ENCODE data around the gene ISM1.

DNA sequence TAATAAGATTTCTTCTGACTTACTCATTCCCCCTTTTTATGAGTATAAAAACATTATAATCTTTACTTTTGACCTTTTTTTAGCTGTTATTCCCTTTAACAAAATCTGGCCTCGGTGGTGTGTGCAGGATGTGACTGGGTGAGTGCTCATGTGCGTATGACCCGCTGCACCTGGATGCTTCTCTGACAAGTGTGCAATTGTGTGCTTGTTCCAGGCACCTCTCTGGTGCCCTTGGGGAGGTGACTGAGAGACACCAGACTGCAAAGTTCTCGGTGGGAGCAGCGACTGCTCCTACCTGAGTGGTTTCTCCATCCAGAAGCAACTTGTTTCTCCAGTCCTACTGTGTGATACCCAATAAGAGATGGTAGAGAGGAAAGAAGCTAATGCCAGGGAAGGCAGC lies 65.0 kb downstream of the ISM1 start:
- TF ChIP-seq CTCF (IDR thresholded peaks at IDR 0.05) (no peak), POLR2AphosphoS5 (IDR thresholded peaks at IDR 0.05) (no peak), POLR2A (IDR thresholded peaks at IDR 0.05) (no peak)

Data from transverse colon (tissue), 4 donors.